ENCODE measurements around the gene ICA1. TPM values are rescaled to one million over a fixed set of nuclear protein-coding genes. Genes with fewer than 3 reads are reported as not detected.

ICA1 gene
- total RNA-seq, 1 donor from 2014 or later: 25.5 TPM

- Histone ChIP-seq H3K36me3 (no peaks in the 10 kb centered on the region), H3K27ac (no peak overlapping the region), H3K4me3 (no peak overlapping the region), H3K27me3 (no peaks in the 10 kb centered on the region), H3K9me3 (no peaks in the 10 kb centered on the region), H3K4me1 (no peaks in the 10 kb centered on the region)
- intact Hi-C loops (cut with DNase I): no loop called here
- no peak for DNase-seq (ENCODE audit: extremely low spot score in 2 of 2)
- TF ChIP-seq CTCF (IDR thresholded peaks at IDR 0.05) (no peak), POLR2AphosphoS5 (IDR thresholded peaks at IDR 0.05; ENCODE audit: insufficient read depth in 1 of 2, low read depth in 1 of 2) (no peak), POLR2A (IDR thresholded peaks at IDR 0.05) (no peak)
Measured at GRCh38 chr7:8160779-8161345, 101.1 kb downstream of the ICA1 start.

- Histone ChIP-seq H3K4me3 (no peak overlapping the region), H3K27me3 (no peaks in the 10 kb centered on the region), H3K4me1 (no peaks in the 10 kb centered on the region), H3K27ac (no peak overlapping the region), H3K9me3 (no peaks in the 10 kb centered on the region), H3K36me3 (no peaks in the 10 kb centered on the region)
- no peak for DNase-seq (ENCODE audit: extremely low spot score in 2 of 2)
- no peak for TF ChIP-seq CTCF (IDR thresholded peaks at IDR 0.05)
- TF ChIP-seq POLR2A (IDR thresholded peaks at IDR 0.05): no peak
- no peak for TF ChIP-seq POLR2AphosphoS5 (IDR thresholded peaks at IDR 0.05; ENCODE audit: insufficient read depth in 1 of 2, low read depth in 1 of 2)
- intact Hi-C loops (cut with DNase I): no loop called here
Measured at GRCh38 chr7:8160250-8160649, 101.7 kb downstream of the ICA1 start.

- H3K27ac ChIP-seq: no peak overlapping the region
- H3K36me3 ChIP-seq: no peaks in the 10 kb centered on the region
- no peak for TF ChIP-seq POLR2A (IDR thresholded peaks at IDR 0.05)
- no peak for TF ChIP-seq POLR2AphosphoS5 (IDR thresholded peaks at IDR 0.05; ENCODE audit: insufficient read depth in 1 of 2, low read depth in 1 of 2)
- TF ChIP-seq CTCF (IDR thresholded peaks at IDR 0.05): no peak
- H3K27me3 ChIP-seq: no peaks in the 10 kb centered on the region
- intact Hi-C loops (cut with DNase I): no loop called here
- DNase-seq (ENCODE audit: extremely low spot score in 2 of 2): no peak
- no peaks in the 10 kb centered on the region for H3K9me3 ChIP-seq
- H3K4me1 ChIP-seq: no peaks in the 10 kb centered on the region
- no peak overlapping the region for H3K4me3 ChIP-seq
Measured at GRCh38 chr7:8159595-8159994, 102.4 kb downstream of the ICA1 start.

- no peak for TF ChIP-seq CTCF (IDR thresholded peaks at IDR 0.05)
- TF ChIP-seq POLR2AphosphoS5 (IDR thresholded peaks at IDR 0.05; ENCODE audit: insufficient read depth in 1 of 2, low read depth in 1 of 2): no peak
- no peak for TF ChIP-seq POLR2A (IDR thresholded peaks at IDR 0.05)
- Histone ChIP-seq H3K4me3 (no peak overlapping the region), H3K4me1 (no peaks in the 10 kb centered on the region), H3K27me3 (no peaks in the 10 kb centered on the region), H3K36me3 (no peaks in the 10 kb centered on the region), H3K27ac (no peak overlapping the region), H3K9me3 (no peaks in the 10 kb centered on the region)
- DNase-seq (ENCODE audit: extremely low spot score in 2 of 2): no peak
- intact Hi-C loops (cut with DNase I): no loop called here
Measured at GRCh38 chr7:8157296-8157695, 104.7 kb downstream of the ICA1 start.

GRCh38 chr7:8155836-8156235 lies 106.1 kb downstream of the ICA1 start:
- H3K9me3 ChIP-seq: no peaks in the 10 kb centered on the region
- intact Hi-C loops (cut with DNase I): no loop called here

More at GRCh38 chr7:8155836-8156235, 106.1 kb downstream of the ICA1 start:
- no peaks in the 10 kb centered on the region for H3K27me3 ChIP-seq
- H3K4me3 ChIP-seq: no peak overlapping the region
- TF ChIP-seq POLR2A (IDR thresholded peaks at IDR 0.05): no peak
- TF ChIP-seq CTCF (IDR thresholded peaks at IDR 0.05): no peak
- TF ChIP-seq POLR2AphosphoS5 (IDR thresholded peaks at IDR 0.05; ENCODE audit: insufficient read depth in 1 of 2, low read depth in 1 of 2): no peak
- H3K4me1 ChIP-seq: no peaks in the 10 kb centered on the region
- no peak overlapping the region for H3K27ac ChIP-seq
- no peak for DNase-seq (ENCODE audit: extremely low spot score in 2 of 2)
- H3K36me3 ChIP-seq: no peaks in the 10 kb centered on the region
